HEK293T (cell line): ENCODE measurements around the gene RASGEF1B.

Source experiments
- CTCF ChIA-PET: fragments of 350-600 bp; formaldehyde crosslinking; extraction: SDS; loops from one replicate; lab custom pipeline; 2021; ENCODE audit warnings: antibody characterized with exemption, inconsistent platforms; lab: Yijun Ruan, JAX
- POLR2A ChIA-PET: fragments of 350-600 bp; formaldehyde crosslinking; extraction: SDS; loops from one replicate; lab custom pipeline; 2020; ENCODE audit warnings: antibody characterized with exemption, inconsistent platforms; lab: Yijun Ruan, JAX
- DNase-seq: peaks from one replicate; pipeline ENCODE4 v3.0.0; 2012; ENCODE audit warnings: mixed read lengths; ENCODE audit errors: extremely low spot score
- ARNT ChIP-seq: fragments of 450-650 bp; IDR thresholded peaks from 2 replicates; pipeline ENCODE4 v1.6.1; 2017; ENCODE audit warnings: mild to moderate bottlenecking
- BHLHE40 ChIP-seq: fragments of 450-650 bp; IDR thresholded peaks from 2 replicates; pipeline ENCODE4 v1.6.1; 2016; ENCODE audit warnings: mild to moderate bottlenecking, moderate library complexity, borderline replicate concordance
- CTBP1 ChIP-seq: fragments of 450-650 bp; IDR thresholded peaks from 2 replicates; pipeline ENCODE4 v1.6.1; 2016; ENCODE audit warnings: borderline replicate concordance
- ELF4 ChIP-seq: fragments of 450-650 bp; IDR thresholded peaks from 2 replicates; pipeline ENCODE4 v1.6.1; 2017; ENCODE audit warnings: antibody characterized with exemption
- FOXA1 ChIP-seq: fragments of 450-650 bp; IDR thresholded peaks from 2 replicates; pipeline ENCODE4 v1.6.1; 2016; ENCODE audit warnings: mild to moderate bottlenecking
- FOXK2 ChIP-seq: fragments of 450-650 bp; IDR thresholded peaks from 2 replicates; pipeline ENCODE4 v1.6.1; 2016; ENCODE audit warnings: mild to moderate bottlenecking
- FOXM1 ChIP-seq: fragments of 450-650 bp; IDR thresholded peaks from 2 replicates; pipeline ENCODE4 v1.6.1; 2017; ENCODE audit warnings: mild to moderate bottlenecking, borderline replicate concordance
- HDGF ChIP-seq: fragments of 450-650 bp; IDR thresholded peaks from 2 replicates; pipeline ENCODE4 v1.6.1; 2017; ENCODE audit warnings: antibody characterized with exemption, borderline replicate concordance
- L3MBTL2 ChIP-seq: fragments of 450-650 bp; conservative IDR thresholded peaks from 2 replicates; pipeline ENCODE4 v1.6.1; 2016; ENCODE audit warnings: mild to moderate bottlenecking
- LEF1 ChIP-seq: fragments of 450-650 bp; IDR thresholded peaks from 2 replicates; pipeline ENCODE4 v1.6.1; 2017; ENCODE audit warnings: mild to moderate bottlenecking, borderline replicate concordance
- NFRKB ChIP-seq: fragments of 450-650 bp; IDR thresholded peaks from 2 replicates; pipeline ENCODE4 v1.6.1; 2016; ENCODE audit warnings: mild to moderate bottlenecking, moderate library complexity
- PKNOX1 ChIP-seq: fragments of 450-650 bp; IDR thresholded peaks from 2 replicates; pipeline ENCODE4 v1.6.1; 2016
- SP1 ChIP-seq: fragments of 450-650 bp; IDR thresholded peaks from 2 replicates; pipeline ENCODE4 v1.6.1; 2017
- SUZ12 ChIP-seq: fragments of 450-650 bp; IDR thresholded peaks from 2 replicates; pipeline ENCODE4 v1.6.1; 2016; ENCODE audit warnings: mild to moderate bottlenecking
- TARDBP ChIP-seq: fragments of 450-650 bp; IDR thresholded peaks from 2 replicates; pipeline ENCODE4 v1.6.1; 2016
- ZNF384 ChIP-seq: fragments of 450-650 bp; IDR thresholded peaks from 2 replicates; pipeline ENCODE4 v1.6.1; 2016

The RASGEF1B gene

GRCh38 chr4:81512001-81512756 is 40.5 kb upstream of the RASGEF1B start:
- DNase-seq: no peak
- CTCF ChIA-PET: no interaction called here
- POLR2A ChIA-PET: no interaction called here
- TF ChIP-seq SUZ12: no peak
- no peak for TF ChIP-seq PKNOX1
- no peak for TF ChIP-seq FOXA1
- TF ChIP-seq ARNT: no peak
- no peak for TF ChIP-seq ZNF384
- TF ChIP-seq LEF1: no peak
- no peak for TF ChIP-seq BHLHE40
- no peak for TF ChIP-seq SP1
- no peak for TF ChIP-seq ELF4
- no peak for TF ChIP-seq FOXK2
- TF ChIP-seq NFRKB: no peak
- no peak for TF ChIP-seq FOXM1
- no peak for TF ChIP-seq L3MBTL2
- TF ChIP-seq HDGF: no peak
- no peak for TF ChIP-seq TARDBP
- no peak for TF ChIP-seq CTBP1

GRCh38 chr4:81510643-81511178 is 39.0 kb upstream of the RASGEF1B start:
- no peak for DNase-seq
- CTCF ChIA-PET: no interaction called here
- POLR2A ChIA-PET: no interaction called here
- no peak for TF ChIP-seq BHLHE40
- TF ChIP-seq PKNOX1: peak; percentile 89

- CTCF ChIA-PET: no interaction called here
- POLR2A ChIA-PET: no interaction called here
- TF ChIP-seq SUZ12 (no peak), ELF4 (no peak), PKNOX1 (no peak), HDGF (no peak), SP1 (no peak), L3MBTL2 (no peak), FOXM1 (no peak), FOXA1 (no peak), CTBP1 (no peak), NFRKB (no peak), FOXK2 (no peak), LEF1 (no peak), BHLHE40 (no peak), TARDBP (no peak), ZNF384 (no peak), ARNT (no peak)
- DNase-seq: no peak
Measured at GRCh38 chr4:81509822-81510221, 38.1 kb upstream of the RASGEF1B start.

- CTCF ChIA-PET: interaction anchor here (0.6 to 0.7 kb wide), 2 partner anchors 41 to 278 kb away, joined by 3 read pairs; no protein-coding TSS in a partner anchor
- POLR2A ChIA-PET: no interaction called here
- no peak for TF ChIP-seq BHLHE40
- DNase-seq: no peak
Measured at GRCh38 chr4:81509191-81509590, 37.5 kb upstream of the RASGEF1B start.

- CTCF ChIA-PET: interaction anchor here (0.6 to 0.7 kb wide), 2 partner anchors 41 to 278 kb away, joined by 3 read pairs; no protein-coding TSS in a partner anchor
- TF ChIP-seq ELF4: no peak
- no peak for TF ChIP-seq NFRKB
- no peak for TF ChIP-seq SP1
- no peak for TF ChIP-seq ZNF384
- TF ChIP-seq FOXA1: no peak
- TF ChIP-seq HDGF: no peak
- no peak for TF ChIP-seq CTBP1
- TF ChIP-seq TARDBP: no peak
- TF ChIP-seq PKNOX1: no peak
Measured at GRCh38 chr4:81508411-81509185, 36.9 kb upstream of the RASGEF1B start.

More at GRCh38 chr4:81508411-81509185, 36.9 kb upstream of the RASGEF1B start:
- DNase-seq: no peak
- POLR2A ChIA-PET: no interaction called here
